BLaER1 (cell line): Measurements from ENCODE around the gene TNFRSF11A.

Source experiments
- H3K27ac ChIP-seq: shearing (Covaris generic); formaldehyde crosslinking; 2 replicates; pipeline ENCODE4 v1.8.1; 2022
- H3K27me3 ChIP-seq: shearing (Covaris generic); formaldehyde crosslinking; 2 replicates; pipeline ENCODE4 v1.8.1; 2022
- H3K36me3 ChIP-seq: shearing (Covaris generic); formaldehyde crosslinking; 2 replicates; pipeline ENCODE4 v1.8.1; 2022
- H3K4me1 ChIP-seq: shearing (Covaris generic); formaldehyde crosslinking; 2 replicates; pipeline ENCODE4 v1.8.1; 2022
- H3K4me2 ChIP-seq: shearing (Covaris generic); formaldehyde crosslinking; 2 replicates; pipeline ENCODE4 v1.8.1; 2022
- H3K4me3 ChIP-seq: shearing (Covaris generic); formaldehyde crosslinking; 2 replicates; pipeline ENCODE4 v1.8.1; 2022
- H3K9ac ChIP-seq: shearing (Covaris generic); formaldehyde crosslinking; 2 replicates; pipeline ENCODE4 v1.8.1; 2022
- H3K9me3 ChIP-seq: shearing (Covaris generic); formaldehyde crosslinking; 2 replicates; pipeline ENCODE4 v1.8.1; 2022
- H4K20me1 ChIP-seq: shearing (Covaris generic); formaldehyde crosslinking; 2 replicates; pipeline ENCODE4 v1.8.1; 2022
- Cebpa-rat ChIP-seq: shearing (Covaris generic); IDR thresholded peaks from 2 replicates; pipeline ENCODE4 v1.8.1; 2022

The TNFRSF11A gene

DNA sequence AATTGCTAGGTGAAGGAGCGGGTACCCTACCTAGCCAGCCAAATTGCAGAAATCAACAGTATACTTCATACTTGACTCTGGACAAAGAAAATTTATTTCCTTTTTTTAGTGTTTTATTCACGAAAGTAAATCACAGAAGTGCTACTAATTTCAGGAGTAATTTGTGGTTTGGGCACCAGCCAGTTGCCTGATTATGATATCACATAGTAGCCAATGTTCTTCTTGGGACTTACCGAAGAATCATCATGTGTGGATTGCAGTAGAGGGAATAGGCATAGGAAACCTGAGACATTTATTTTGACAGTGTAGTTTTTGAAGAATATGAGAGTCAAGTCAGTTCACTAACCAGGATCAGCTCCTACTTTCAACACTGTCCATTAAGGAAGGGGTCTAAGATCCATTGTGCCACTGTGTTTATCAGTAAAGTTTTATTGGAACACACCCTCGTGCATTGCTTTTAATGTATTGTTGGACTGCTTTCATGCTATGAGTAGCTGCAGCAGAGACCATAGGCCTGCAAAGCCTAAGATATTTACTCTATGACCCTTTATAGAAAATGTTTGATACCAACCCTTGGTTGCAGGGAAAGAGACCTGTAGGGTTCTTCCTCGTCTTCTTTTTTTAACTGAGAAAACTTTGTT, 32.1 kb downstream of the TNFRSF11A start:
- Histone ChIP-seq H3K4me3 (no peak overlapping the region), H3K36me3 (no peaks in the 10 kb centered on the region), H4K20me1 (no peaks in the 10 kb centered on the region), H3K27me3 (no peaks in the 10 kb centered on the region), H3K4me2 (no peak overlapping the region), H3K9me3 (no peaks in the 10 kb centered on the region), H3K27ac (no peak overlapping the region), H3K9ac (no peak overlapping the region), H3K4me1 (no peaks in the 10 kb centered on the region)
- no peak for TF ChIP-seq Cebpa-rat

DNA sequence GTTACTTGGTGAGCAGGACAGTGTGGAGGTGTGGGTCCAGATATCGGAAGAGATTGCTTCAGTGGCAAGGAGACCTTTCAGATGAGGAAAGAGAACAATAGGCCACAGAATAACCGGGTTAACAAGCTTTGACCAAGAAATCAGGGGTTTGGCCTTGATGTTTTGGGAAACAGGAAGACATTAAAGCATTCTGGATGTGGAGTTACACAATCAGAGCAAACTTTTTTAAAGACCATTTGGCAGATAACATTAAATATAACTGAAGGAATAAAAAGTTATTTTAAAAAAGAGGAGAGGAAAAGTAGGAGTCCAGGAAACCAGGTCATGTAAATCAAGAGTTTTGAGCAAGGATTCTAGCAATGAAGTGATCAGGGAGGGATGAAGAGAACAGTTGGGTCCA, 35.7 kb downstream of the TNFRSF11A start:
- H3K36me3 ChIP-seq, result no peaks in the 10 kb centered on the region
- no peaks in the 10 kb centered on the region for H3K9me3 ChIP-seq
- TF ChIP-seq Cebpa-rat, result no peak

DNA sequence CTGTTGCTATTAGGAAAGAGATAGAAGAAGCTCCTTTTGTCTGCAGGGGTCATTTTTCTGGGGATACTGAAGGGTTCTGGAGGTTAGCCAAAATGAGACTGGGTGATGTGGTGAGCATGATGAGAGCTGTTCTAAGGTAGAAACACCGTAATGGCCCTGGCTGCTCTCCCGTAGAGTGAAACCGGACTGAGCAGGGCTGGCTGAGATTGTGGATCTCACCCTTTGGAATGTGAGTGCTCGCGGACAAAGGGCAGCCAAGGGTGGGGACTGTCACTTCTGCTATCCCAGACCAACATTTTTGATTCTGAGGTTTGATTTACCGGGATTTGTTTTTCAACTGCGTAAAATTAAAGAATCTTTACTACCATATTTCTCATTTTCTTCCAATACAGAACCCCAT, 36.2 kb downstream of the TNFRSF11A start:
- H4K20me1 ChIP-seq, result no peaks in the 10 kb centered on the region
- no peak overlapping the region for H3K9ac ChIP-seq
- peaks cover 22% of the 10 kb centered on the region for H3K4me1 ChIP-seq
- H3K9me3 ChIP-seq, result no peaks in the 10 kb centered on the region
- no peak for TF ChIP-seq Cebpa-rat
- no peak overlapping the region for H3K27ac ChIP-seq
- no peaks in the 10 kb centered on the region for H3K36me3 ChIP-seq
- no peak overlapping the region for H3K4me3 ChIP-seq
- no peak overlapping the region for H3K4me2 ChIP-seq
- H3K27me3 ChIP-seq, result no peaks in the 10 kb centered on the region

More for the DNA sequence above, 35.7 kb downstream of the TNFRSF11A start:
- Histone ChIP-seq H3K27me3 (no peaks in the 10 kb centered on the region), H3K4me3 (no peak overlapping the region), H3K27ac (no peak overlapping the region), H3K4me1 (peaks cover 17% of the 10 kb centered on the region), H3K4me2 (no peak overlapping the region), H3K9ac (no peak overlapping the region), H4K20me1 (no peaks in the 10 kb centered on the region)

DNA sequence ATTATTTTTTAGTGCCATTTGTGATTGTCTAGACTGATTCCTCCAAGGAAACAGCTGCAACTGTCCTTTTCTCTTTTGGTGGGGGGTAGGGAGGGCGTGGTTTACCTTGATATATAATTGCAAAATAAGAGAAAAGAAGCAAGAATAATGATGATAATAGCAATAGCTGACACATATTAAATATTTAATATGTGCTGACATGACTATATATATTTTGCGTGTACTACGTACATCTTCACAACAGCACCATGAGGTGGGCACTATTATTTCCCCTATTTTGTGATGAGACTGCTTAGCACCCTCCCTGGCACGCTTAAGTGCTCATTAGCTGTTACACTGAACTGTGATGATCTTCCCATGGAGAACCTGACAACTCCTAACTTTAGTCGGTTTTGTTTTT, 39.4 kb downstream of the TNFRSF11A start:
- H3K4me1 ChIP-seq, result peaks cover 32% of the 10 kb centered on the region
- no peak for TF ChIP-seq Cebpa-rat
- H3K4me2 ChIP-seq, result no peak overlapping the region
- no peaks in the 10 kb centered on the region for H3K9me3 ChIP-seq
- H3K9ac ChIP-seq, result no peak overlapping the region
- no peaks in the 10 kb centered on the region for H4K20me1 ChIP-seq
- no peaks in the 10 kb centered on the region for H3K27me3 ChIP-seq
- no peak overlapping the region for H3K4me3 ChIP-seq
- H3K36me3 ChIP-seq, result no peaks in the 10 kb centered on the region
- H3K27ac ChIP-seq, result no peak overlapping the region

GRCh38 chr18:62365420-62365819, 40.3 kb downstream of the TNFRSF11A start:
- H3K4me3 ChIP-seq, result no peak overlapping the region
- H3K9ac ChIP-seq, result no peak overlapping the region
- no peaks in the 10 kb centered on the region for H3K36me3 ChIP-seq
- no peaks in the 10 kb centered on the region for H3K27me3 ChIP-seq
- H4K20me1 ChIP-seq, result no peaks in the 10 kb centered on the region
- H3K4me1 ChIP-seq, result peaks cover 41% of the 10 kb centered on the region
- H3K4me2 ChIP-seq, result peak overlapping the region; percentile 31; the same call in 1 of the 2 replicates
- TF ChIP-seq Cebpa-rat, result no peak
- no peaks in the 10 kb centered on the region for H3K9me3 ChIP-seq
- H3K27ac ChIP-seq, result no peak overlapping the region

DNA sequence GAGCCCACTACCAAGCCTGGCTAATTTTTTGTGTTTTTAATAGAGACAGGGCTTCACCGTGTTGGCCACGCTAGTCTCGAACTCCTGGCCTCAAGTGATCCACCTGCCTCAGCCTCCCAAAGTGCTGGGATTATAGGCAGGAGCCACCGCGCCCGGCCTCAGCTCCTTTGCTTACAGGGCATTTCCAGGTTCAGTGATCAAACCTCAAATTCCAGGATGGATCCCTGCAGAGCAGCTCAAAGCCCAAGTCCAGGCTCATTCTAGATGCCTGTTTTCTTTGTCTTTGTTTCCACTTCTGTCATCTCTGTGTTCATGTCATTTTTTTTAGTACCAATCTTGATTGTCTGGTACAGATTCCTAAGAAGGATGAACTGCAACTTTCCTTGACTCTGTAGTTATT, 41.9 kb downstream of the TNFRSF11A start:
- Histone ChIP-seq H4K20me1 (no peaks in the 10 kb centered on the region), H3K4me3 (no peak overlapping the region), H3K27me3 (no peaks in the 10 kb centered on the region), H3K9ac (no peak overlapping the region), H3K4me2 (no peak overlapping the region), H3K36me3 (no peaks in the 10 kb centered on the region), H3K27ac (no peak overlapping the region), H3K9me3 (no peaks in the 10 kb centered on the region), H3K4me1 (peaks cover 56% of the 10 kb centered on the region)
- TF ChIP-seq Cebpa-rat, result no peak

GRCh38 chr18:62368100-62368499, 43.0 kb downstream of the TNFRSF11A start:
- Histone ChIP-seq H3K36me3 (no peaks in the 10 kb centered on the region), H3K27ac (no peak overlapping the region), H3K9me3 (no peaks in the 10 kb centered on the region), H3K27me3 (no peaks in the 10 kb centered on the region), H4K20me1 (no peaks in the 10 kb centered on the region), H3K4me2 (no peak overlapping the region), H3K4me3 (no peak overlapping the region), H3K9ac (no peak overlapping the region), H3K4me1 (peaks cover 68% of the 10 kb centered on the region)
- TF ChIP-seq Cebpa-rat, result no peak

- no peak overlapping the region for H3K27ac ChIP-seq
- no peaks in the 10 kb centered on the region for H3K27me3 ChIP-seq
- no peak overlapping the region for H3K4me3 ChIP-seq
- no peaks in the 10 kb centered on the region for H3K36me3 ChIP-seq
- no peaks in the 10 kb centered on the region for H4K20me1 ChIP-seq
- H3K9me3 ChIP-seq, result no peaks in the 10 kb centered on the region
- no peak for TF ChIP-seq Cebpa-rat
- H3K4me1 ChIP-seq, result peaks cover 69% of the 10 kb centered on the region
- H3K9ac ChIP-seq, result no peak overlapping the region
- peak overlapping the region; percentile 50 for H3K4me2 ChIP-seq
Measured at GRCh38 chr18:62369129-62369644, 44.1 kb downstream of the TNFRSF11A start.

GRCh38 chr18:62370366-62370765, 45.3 kb downstream of the TNFRSF11A start:
- no peaks in the 10 kb centered on the region for H4K20me1 ChIP-seq
- H3K4me1 ChIP-seq, result peaks cover 60% of the 10 kb centered on the region
- H3K9ac ChIP-seq, result peak overlapping the region; percentile 4; the same call in 1 of the 2 replicates
- 0 out of 2 replicates have a peak overlapping the region, but pooled peaks have one; percentile 12 for H3K27ac ChIP-seq
- peak overlapping the region; percentile 50 for H3K4me2 ChIP-seq
- no peak overlapping the region for H3K4me3 ChIP-seq
- TF ChIP-seq Cebpa-rat, result no peak
- no peaks in the 10 kb centered on the region for H3K27me3 ChIP-seq
- H3K36me3 ChIP-seq, result no peaks in the 10 kb centered on the region
- no peaks in the 10 kb centered on the region for H3K9me3 ChIP-seq

- H4K20me1 ChIP-seq, result no peaks in the 10 kb centered on the region
- H3K4me2 ChIP-seq, result peak overlapping the region; percentile 50
- H3K4me1 ChIP-seq, result peaks cover 51% of the 10 kb centered on the region
- H3K27ac ChIP-seq, result 0 out of 2 replicates have a peak overlapping the region, but pooled peaks have one; percentile 22
- H3K9ac ChIP-seq, result no peak overlapping the region
- no peaks in the 10 kb centered on the region for H3K27me3 ChIP-seq
- no peak overlapping the region for H3K4me3 ChIP-seq
- H3K36me3 ChIP-seq, result no peaks in the 10 kb centered on the region
- no peak for TF ChIP-seq Cebpa-rat
- H3K9me3 ChIP-seq, result no peaks in the 10 kb centered on the region
Measured at GRCh38 chr18:62371436-62371835, 46.3 kb downstream of the TNFRSF11A start.

DNA sequence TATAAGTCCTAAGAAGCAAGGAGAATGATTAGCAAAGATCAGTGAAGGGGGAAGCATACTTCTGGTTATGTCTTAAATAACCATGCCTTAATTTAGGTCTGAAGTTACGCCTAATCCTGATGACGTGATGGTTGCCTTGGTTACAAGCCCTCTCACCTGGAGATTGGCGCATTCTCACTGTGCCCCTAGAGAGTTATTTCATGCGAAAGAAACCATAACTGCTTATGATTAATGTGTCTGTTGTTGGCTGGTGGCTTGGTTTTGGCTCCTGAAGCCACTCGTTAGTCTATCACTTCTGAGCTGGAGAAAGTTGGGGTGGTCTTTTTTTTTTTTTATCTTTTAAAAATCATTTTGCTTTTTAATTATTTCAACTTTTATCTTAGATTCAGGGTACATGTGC, 47.0 kb downstream of the TNFRSF11A start:
- Histone ChIP-seq H4K20me1 (no peaks in the 10 kb centered on the region), H3K27ac (no peak overlapping the region), H3K4me2 (peak overlapping the region; percentile 50), H3K9ac (no peak overlapping the region), H3K4me1 (peaks cover 51% of the 10 kb centered on the region), H3K9me3 (no peaks in the 10 kb centered on the region), H3K4me3 (no peak overlapping the region), H3K36me3 (no peaks in the 10 kb centered on the region), H3K27me3 (no peaks in the 10 kb centered on the region)
- no peak for TF ChIP-seq Cebpa-rat
